ENCODE data around the gene MDC1.

The MDC1 gene

GRCh38 chr6:30716879-30717128 lies 277 bp downstream of the MDC1 start:
- in situ Hi-C loops (cut with MboI; ENCODE audit: low pct_unique_long_range_greater_than_20kb, low sequenced_read_pairs, unreplicated experiment), result no loop called here
- no peak for DNase-seq (ENCODE audit: low spot score)
- TF ChIP-seq CTCF (IDR thresholded peaks at IDR 0.05; ENCODE audit: extremely low read depth, insufficient read depth, missing control alignments), result no peak

GRCh38 chr6:30714263-30714662 lies 2.8 kb downstream of the MDC1 start:
- in situ Hi-C loops (cut with MboI; ENCODE audit: low pct_unique_long_range_greater_than_20kb, low sequenced_read_pairs, unreplicated experiment), result no loop called here
- no peak for DNase-seq (ENCODE audit: low spot score)
- TF ChIP-seq CTCF (IDR thresholded peaks at IDR 0.05; ENCODE audit: extremely low read depth, insufficient read depth, missing control alignments), result no peak

- no peak for DNase-seq (ENCODE audit: low spot score)
- in situ Hi-C loops (cut with MboI; ENCODE audit: low pct_unique_long_range_greater_than_20kb, low sequenced_read_pairs, unreplicated experiment), result no loop called here
- no peak for TF ChIP-seq CTCF (IDR thresholded peaks at IDR 0.05; ENCODE audit: extremely low read depth, insufficient read depth, missing control alignments)
These were observed 4.6 kb downstream of the MDC1 start for GRCh38 chr6:30712441-30712945.

GRCh38 chr6:30711758-30712380 lies 5.2 kb downstream of the MDC1 start:
- no peak for TF ChIP-seq CTCF (IDR thresholded peaks at IDR 0.05; ENCODE audit: extremely low read depth, insufficient read depth, missing control alignments)
- no peak for DNase-seq (ENCODE audit: low spot score)
- in situ Hi-C loops (cut with MboI; ENCODE audit: low pct_unique_long_range_greater_than_20kb, low sequenced_read_pairs, unreplicated experiment), result no loop called here

GRCh38 chr6:30709101-30709868 lies 7.8 kb downstream of the MDC1 start:
- in situ Hi-C loops (cut with MboI; ENCODE audit: low pct_unique_long_range_greater_than_20kb, low sequenced_read_pairs, unreplicated experiment), result no loop called here

GRCh38 chr6:30707281-30707850 lies 9.7 kb downstream of the MDC1 start:
- in situ Hi-C loops (cut with MboI; ENCODE audit: low pct_unique_long_range_greater_than_20kb, low sequenced_read_pairs, unreplicated experiment), result no loop called here
- TF ChIP-seq CTCF (IDR thresholded peaks at IDR 0.05; ENCODE audit: extremely low read depth, insufficient read depth, missing control alignments), result no peak
- DNase-seq (ENCODE audit: low spot score), result no peak

More at GRCh38 chr6:30709101-30709868, 7.8 kb downstream of the MDC1 start:
- no peak for DNase-seq (ENCODE audit: low spot score)
- TF ChIP-seq CTCF (IDR thresholded peaks at IDR 0.05; ENCODE audit: extremely low read depth, insufficient read depth, missing control alignments), result no peak

Measured in GM13977 (cell line).